Spleen (tissue), 11 donors: Measurements from ENCODE around the gene ZFYVE19. TPM values are rescaled to one million over a fixed set of nuclear protein-coding genes. Genes with fewer than 3 reads are reported as not detected.

Source experiments
- DNase-seq: peaks from one replicate; pipeline ENCODE4 v3.0.0-alpha.2; 2020
- H3K27ac ChIP-seq, 8 donors: fragments of 200-600 bp; sonication (generic) in 7 of 8; 1 replicate in 4 of 8; 2 replicates in 4 of 8; pipeline versions ENCODE4 v1.5.0 to v1.8.0; 2016 to 2021; ENCODE audit warnings: inconsistent platforms in 4 of 8, mild to moderate bottlenecking in 4 of 8, moderate library complexity in 1 of 8
- H3K27me3 ChIP-seq, 7 donors: fragments of 200-600 bp; sonication (generic) in 6 of 7; replicated peaks in 1 of 7; 1 replicate in 4 of 7; 2 replicates in 3 of 7; pipeline versions ENCODE4 v1.5.0 to v1.8.0; 2016 to 2021; ENCODE audit warnings: inconsistent platforms in 3 of 7, mild to moderate bottlenecking in 1 of 7
- H3K36me3 ChIP-seq, 6 donors: fragments of 200-600 bp; sonication (generic) in 5 of 6; 1 replicate in 4 of 6; 2 replicates in 2 of 6; pipeline versions ENCODE4 v1.5.0 to v1.8.0; 2016 to 2021; ENCODE audit warnings: inconsistent platforms in 2 of 6
- H3K4me1 ChIP-seq, 6 donors: fragments of 200-600 bp; sonication (generic) in 5 of 6; 1 replicate in 3 of 6; 2 replicates in 3 of 6; pipeline versions ENCODE4 v1.5.0 to v1.8.0; 2016 to 2021; ENCODE audit warnings: inconsistent platforms in 3 of 6
- H3K4me3 ChIP-seq, 8 donors: fragments of 200-600 bp; sonication (generic) in 7 of 8; 1 replicate in 4 of 8; 2 replicates in 4 of 8; pipeline versions ENCODE4 v1.5.0 to v1.8.0; 2016 to 2021; ENCODE audit warnings: inconsistent platforms in 4 of 8, mild to moderate bottlenecking in 4 of 8, moderate library complexity in 2 of 8
- H3K9me3 ChIP-seq, 8 donors: fragments of 200-600 bp; sonication (generic) in 7 of 8; 1 replicate in 4 of 8; 2 replicates in 4 of 8; pipeline versions ENCODE4 v1.5.0 to v1.8.0; 2016 to 2021; ENCODE audit warnings: inconsistent platforms in 4 of 8
- CTCF ChIP-seq, 11 experiments: fragments of 200-600 bp in 7 of 11; fragments of 450-650 bp in 4 of 11; sonication (generic) in 4 of 11; IDR thresholded peaks in 8 of 11; conservative IDR thresholded peaks in 3 of 11; 1 replicate in 7 of 11; 2 replicates in 4 of 11; pipeline versions ENCODE4 v1.4.0 to v1.8.0; 2016 to 2021; ENCODE audit warnings: antibody characterized with exemption in 11 of 11, inconsistent platforms in 4 of 11, mild to moderate bottlenecking in 1 of 11
- POLR2A ChIP-seq, 3 donors: fragments of 450-650 bp; IDR thresholded peaks; one replicate each; pipeline ENCODE4 v1.5.1; 2017; ENCODE audit warnings: antibody characterized with exemption in 3 of 3, mild to moderate bottlenecking in 1 of 3
- POLR2AphosphoS5 ChIP-seq, 3 donors: sonication (generic); formaldehyde crosslinking; IDR thresholded peaks; one replicate each; pipeline ENCODE4 v1.5.1; 2017; ENCODE audit warnings: antibody characterized with exemption in 3 of 3
- WGBS, 5 donors: extraction: QIAGEN DNeasy Blood & Tissue Kit in 3 of 5; methylation state at CpG; one replicate each; pipeline versions ENCODE4 v1.1.5 to v1.1.7; 2013 to 2018; 5-methylcytosine and 5-hydroxymethylcytosine counted together
- intact Hi-C: fragments of 100-400 bp; cut with DNase I; formaldehyde crosslinking; loops from one replicate; pipeline ENCODE4 v1.15.0; 2023; ENCODE audit warnings: low total_unique reads
- polyA plus RNA-seq, 3 donors: library from polyadenylated mRNA; stranded (reverse); fragments of 200-250 nt; gene quantifications; one replicate each; pipeline ENCODE4 v1.2.1, GENCODE V29; 2013
- total RNA-seq, 7 donors: library from RNA; depleted of rRNA in 3 of 7; stranded (reverse); fragments of >200 nt in 3 of 7; fragmentation: NEBNext Ultra II Directional in 4 of 7; extraction: Animal tissue kit (Norgen Biotek cat#: 25700) in 4 of 7; gene quantifications; one replicate each; pipeline versions ENCODE4 v1.1.0 to v1.2.1, GENCODE V29; 2016 to 2021
- donor health status: healthy with polysubstance abuse.
- donor health status: DM: no; HTN: no; CAD: no; lungs with moderate emphysema.
- donor health status: DM: no; HTN: no; CAD: no.
- donor health status: Bipolar disorder and iron deficiency.
- donor health status: healthy.
- donor health status: DM: no; HTN: no; CAD: no.
- donor health status: DM: yes; HTN: yes; CAD: no.

Gene ZFYVE19
- total and polyA plus RNA-seq, 10 donors: 16.1 to 31.7 (median 22.3) TPM

GRCh38 chr15:40843261-40843884 lies 36.5 kb downstream of the ZFYVE19 start:
- Histone ChIP-seq H3K4me1 (peaks cover 17 to 50% (median 46%) of the 10 kb centered on the region in 6 donors), H3K27ac (peak overlapping the region in 2 of 8 donors; percentile 35 to 46), H3K4me3 (peak overlapping the region; percentile 66 to 96 (median 74)), H3K9me3 (no peaks in the 10 kb centered on the region), H3K36me3 (no peaks in the 10 kb centered on the region), H3K27me3 (peaks cover 0 to 29% (median 16%) of the 10 kb centered on the region in 7 donors)
- 24 to 78% (median 33%) methylated on average over 13 to 34 of the region's 34 CpGs for WGBS, 5 donors
- DNase-seq: peak; percentile 71
- intact Hi-C loops: no loop called here
- TF ChIP-seq POLR2AphosphoS5 (IDR thresholded peaks at IDR 0.05) (no peak), CTCF (IDR thresholded peaks at IDR 0.05 in 8 of 11, conservative IDR thresholded peaks at IDR 0.05 in 3 of 11) (no peak), POLR2A (IDR thresholded peaks at IDR 0.05) (no peak)

- DNase-seq: peak; percentile 87
- Histone ChIP-seq H3K27ac (peak within 1 kb of the TSS in 3 of 8 donors; percentile 15 to 46 (median 35)), H3K27me3 (peaks cover 0 to 29% (median 16%) of the 10 kb centered on the region in 7 donors), H3K9me3 (no peaks in the 10 kb centered on the region), H3K4me1 (peaks cover 17 to 50% (median 46%) of the 10 kb centered on the region in 6 donors), H3K36me3 (no peaks in the 10 kb centered on the region), H3K4me3 (peak within 1 kb of the TSS; percentile 66 to 96 (median 74))
- TF ChIP-seq POLR2A (IDR thresholded peaks at IDR 0.05) (no peak), POLR2AphosphoS5 (IDR thresholded peaks at IDR 0.05) (peak in 2 of 3 donors; percentile 18 to 29)
- intact Hi-C loops: no loop called here
- 0 to 1% (median 0%) methylated on average over 44 to 89 of the region's 89 CpGs for WGBS, 5 donors
Measured at GRCh38 chr15:40843885-40844695, 37.2 kb downstream of the ZFYVE19 start, which contains the start of gene SPINT1. TSS of gene SPINT1 (plus strand) at chr15:40844048. CDS start at chr15:40844555, 507 bp downstream.

GRCh38 chr15:40844696-40845030 lies 37.8 kb downstream of the ZFYVE19 start:
- TF ChIP-seq CTCF (IDR thresholded peaks at IDR 0.05 in 8 of 11, conservative IDR thresholded peaks at IDR 0.05 in 3 of 11) (no peak), POLR2A (IDR thresholded peaks at IDR 0.05) (no peak), POLR2AphosphoS5 (IDR thresholded peaks at IDR 0.05) (no peak)
- intact Hi-C loops: no loop called here
- peak; percentile 86 for DNase-seq
- Histone ChIP-seq H3K36me3 (no peaks in the 10 kb centered on the region), H3K4me1 (peaks cover 17 to 50% (median 46%) of the 10 kb centered on the region in 6 donors), H3K27ac (peak overlapping the region in 3 of 8 donors; percentile 15 to 46 (median 35)), H3K9me3 (no peaks in the 10 kb centered on the region), H3K4me3 (peak overlapping the region; percentile 66 to 96 (median 74)), H3K27me3 (peaks cover 0 to 29% (median 16%) of the 10 kb centered on the region in 7 donors)
- WGBS, 5 donors: 1 to 2% (median 1%) methylated on average over 25 to 28 of the region's 28 CpGs

- no peak for DNase-seq
- Histone ChIP-seq H3K9me3 (no peaks in the 10 kb centered on the region), H3K4me3 (peak overlapping the region; percentile 66 to 96 (median 74)), H3K27ac (no peak overlapping the region), H3K36me3 (no peaks in the 10 kb centered on the region), H3K27me3 (peaks cover 0 to 29% (median 16%) of the 10 kb centered on the region in 7 donors), H3K4me1 (peaks cover 17 to 50% (median 46%) of the 10 kb centered on the region in 6 donors)
- WGBS, 5 donors: 32 to 60% (median 53%) methylated on average over 12 of the region's 12 CpGs
- TF ChIP-seq POLR2A (IDR thresholded peaks at IDR 0.05): no peak
- no peak for TF ChIP-seq POLR2AphosphoS5 (IDR thresholded peaks at IDR 0.05)
- no peak for TF ChIP-seq CTCF (IDR thresholded peaks at IDR 0.05 in 8 of 11, conservative IDR thresholded peaks at IDR 0.05 in 3 of 11)
- intact Hi-C loops: no loop called here
Measured at GRCh38 chr15:40845036-40845435, 38.1 kb downstream of the ZFYVE19 start.
